CD4-positive, alpha-beta T cell treated with Interferon alpha-2 for 1 hour (primary cell): ENCODE results near the gene SLC52A1.
A peak's percentile ranks its signal among the peaks of the same experiment; 100 is the strongest.
"Not testable (repeated sequence)": the region's sequence is repeated elsewhere in the genome, so short reads cannot be mapped to it uniquely, and the experiment has no call there.

Experiments
- DNase-seq, 2 donors: peaks; one replicate each; pipeline ENCODE4 v3.0.0-alpha.2; 2020 to 2022

Gene SLC52A1

GRCh38 chr17:5035315-5035714, at the start of gene SLC52A1:
SLC52A1 (minus strand) TSS chr17:5035426; CDS start chr17:5034606, 820 bp downstream.
- no peak for DNase-seq

GRCh38 chr17:5080591-5080990, 45.4 kb upstream of the SLC52A1 start:
- DNase-seq: no peak

- peak; percentile 80 to 82 for DNase-seq
These were observed 43.1 kb upstream of the SLC52A1 start, which contains the start of gene ZFP3 for GRCh38 chr17:5078106-5079028. ZFP3 (plus strand) TSS chr17:5078467; CDS start chr17:5091505, 13,038 bp downstream.

- no peak for DNase-seq
These were observed 42.5 kb upstream of the SLC52A1 start for GRCh38 chr17:5077781-5078105.

- DNase-seq: not testable (repeated sequence)
These were observed 42.0 kb upstream of the SLC52A1 start for GRCh38 chr17:5077275-5077674.

- DNase-seq: not testable (repeated sequence)
These were observed 40.2 kb upstream of the SLC52A1 start for GRCh38 chr17:5075472-5075871.

GRCh38 chr17:5069724-5070123, 34.5 kb upstream of the SLC52A1 start:
- DNase-seq: no peak

GRCh38 chr17:5068236-5068635, 33.0 kb upstream of the SLC52A1 start:
- no peak for DNase-seq

GRCh38 chr17:5065227-5065744, 30.1 kb upstream of the SLC52A1 start:
- no peak for DNase-seq

- no peak for DNase-seq
These were observed 20.3 kb upstream of the SLC52A1 start for GRCh38 chr17:5055543-5055942.

GRCh38 chr17:5050278-5050677, 15.1 kb upstream of the SLC52A1 start:
- no peak for DNase-seq

- peak; percentile 74 to 81 for DNase-seq
These were observed 14.2 kb upstream of the SLC52A1 start for GRCh38 chr17:5049314-5049841.

GRCh38 chr17:5047446-5047845, 12.2 kb upstream of the SLC52A1 start:
- DNase-seq: no peak

- DNase-seq: no peak
These were observed 10.3 kb upstream of the SLC52A1 start for GRCh38 chr17:5045496-5045895.

GRCh38 chr17:5044630-5045029, 9.4 kb upstream of the SLC52A1 start:
- no peak for DNase-seq

GRCh38 chr17:5043524-5043923, 8.3 kb upstream of the SLC52A1 start:
- DNase-seq: no peak

- peak in 1 of 2 donors; percentile 49 for DNase-seq
These were observed 7.2 kb upstream of the SLC52A1 start for GRCh38 chr17:5042157-5043022.

GRCh38 chr17:5034651-5035050, 575 bp downstream of the SLC52A1 start:
- no peak for DNase-seq

- DNase-seq: no peak
These were observed 1.2 kb downstream of the SLC52A1 start for GRCh38 chr17:5034063-5034462.

- DNase-seq: no peak
These were observed 1.7 kb downstream of the SLC52A1 start for GRCh38 chr17:5033352-5034015.

- DNase-seq: no peak
These were observed 2.4 kb downstream of the SLC52A1 start for GRCh38 chr17:5032865-5033264.

- DNase-seq: peak; percentile 81 to 88
These were observed 3.7 kb downstream of the SLC52A1 start for GRCh38 chr17:5031365-5032082.
